Liver (tissue), 9 donors: Measurements from ENCODE around the gene GNB5. TPM values are rescaled to one million over a fixed set of nuclear protein-coding genes. Genes with fewer than 3 reads are reported as not detected.

Experiments
- DNase-seq: peaks from one replicate; pipeline ENCODE4 v3.0.0-alpha.2; 2017; ENCODE audit warnings: low spot score
- H3K27ac ChIP-seq, 2 donors: one replicate each; pipeline ENCODE4 v1.7.0; 2013; ENCODE audit warnings: inconsistent platforms in 2 of 2, low read length in 2 of 2, control low read depth in 1 of 2, low read depth in 1 of 2, mild to moderate bottlenecking in 1 of 2
- H3K27me3 ChIP-seq, 4 donors: one replicate each; pipeline versions ENCODE4 v1.6.1 to v1.7.0; 2013; ENCODE audit warnings: low read length in 3 of 4, inconsistent platforms in 1 of 4, mild to moderate bottlenecking in 1 of 4, moderate library complexity in 1 of 4; ENCODE audit not compliant: control insufficient read depth in 4 of 4, insufficient read depth in 4 of 4
- H3K36me3 ChIP-seq, 4 donors: one replicate each; pipeline versions ENCODE4 v1.6.1 to v1.7.0; 2013; ENCODE audit warnings: low read length in 3 of 4, mild to moderate bottlenecking in 3 of 4, low read depth in 1 of 4, moderate library complexity in 1 of 4; ENCODE audit not compliant: control insufficient read depth in 4 of 4, insufficient read depth in 3 of 4
- H3K4me1 ChIP-seq, 4 donors: one replicate each; pipeline versions ENCODE4 v1.6.1 to v1.7.0; 2013; ENCODE audit warnings: low read length in 3 of 4, mild to moderate bottlenecking in 3 of 4, moderate library complexity in 1 of 4; ENCODE audit not compliant: control insufficient read depth in 4 of 4, insufficient read depth in 4 of 4
- H3K4me3 ChIP-seq, 3 donors: one replicate each; pipeline versions ENCODE4 v1.6.1 to v1.7.0; 2013; ENCODE audit warnings: low read length in 3 of 3, control low read depth in 1 of 3, low read depth in 1 of 3, mild to moderate bottlenecking in 1 of 3
- H3K9ac ChIP-seq, 2 donors: one replicate each; pipeline ENCODE4 v1.7.0; 2013; ENCODE audit warnings: low read length in 2 of 2, mild to moderate bottlenecking in 2 of 2, moderate library complexity in 2 of 2, control low read depth in 1 of 2, low read depth in 1 of 2
- H3K9me3 ChIP-seq, 4 donors: one replicate each; pipeline versions ENCODE4 v1.6.1 to v1.7.0; 2013; ENCODE audit warnings: low read length in 3 of 4; ENCODE audit not compliant: control insufficient read depth in 4 of 4
- EGR1 ChIP-seq, 2 donors: IDR thresholded peaks; 2 replicates each; pipeline ENCODE4 v1.6.1; 2016 to 2018; ENCODE audit warnings: antibody characterized with exemption in 2 of 2, low read depth in 2 of 2
- FOXA1 ChIP-seq: IDR thresholded peaks from 2 replicates; pipeline ENCODE4 v1.6.1; 2016; ENCODE audit warnings: antibody characterized with exemption
- FOXA2 ChIP-seq: IDR thresholded peaks from 2 replicates; pipeline ENCODE4 v1.6.1; 2016; ENCODE audit warnings: antibody characterized with exemption
- GABPA ChIP-seq, 2 donors: IDR thresholded peaks in 1 of 2; conservative IDR thresholded peaks in 1 of 2; 2 replicates each; pipeline ENCODE4 v1.6.1; 2016; ENCODE audit warnings: antibody characterized with exemption in 2 of 2, mild to moderate bottlenecking in 1 of 2, moderate library complexity in 1 of 2
- HNF4A ChIP-seq, 2 donors: conservative IDR thresholded peaks; 2 replicates each; pipeline ENCODE4 v1.6.1; 2016; ENCODE audit warnings: antibody characterized with exemption in 2 of 2, mild to moderate bottlenecking in 2 of 2
- HNF4G ChIP-seq: IDR thresholded peaks from 2 replicates; pipeline ENCODE4 v1.6.1; 2016; ENCODE audit warnings: antibody characterized with exemption
- MAX ChIP-seq: IDR thresholded peaks from 2 replicates; pipeline ENCODE4 v1.6.1; 2016; ENCODE audit warnings: antibody characterized with exemption
- NR2F2 ChIP-seq: IDR thresholded peaks from 2 replicates; pipeline ENCODE4 v1.6.1; 2016; ENCODE audit warnings: antibody characterized with exemption
- RAD21 ChIP-seq, 2 donors: IDR thresholded peaks; 2 replicates each; pipeline ENCODE4 v1.6.1; 2016; ENCODE audit warnings: antibody characterized with exemption in 2 of 2, mild to moderate bottlenecking in 2 of 2
- REST ChIP-seq: IDR thresholded peaks from 2 replicates; pipeline ENCODE4 v1.6.1; 2016; ENCODE audit warnings: antibody characterized with exemption, mild to moderate bottlenecking
- RXRA ChIP-seq, 2 donors: IDR thresholded peaks; 2 replicates each; pipeline ENCODE4 v1.6.1; 2017 to 2018; ENCODE audit warnings: antibody characterized with exemption in 2 of 2, mild to moderate bottlenecking in 1 of 2
- SP1 ChIP-seq: IDR thresholded peaks from 2 replicates; pipeline ENCODE4 v1.6.1; 2018; ENCODE audit warnings: antibody characterized with exemption, mild to moderate bottlenecking
- YY1 ChIP-seq: IDR thresholded peaks from 2 replicates; pipeline ENCODE4 v1.6.1; 2016; ENCODE audit warnings: antibody characterized with exemption, mild to moderate bottlenecking
- WGBS: extraction: QIAGEN DNeasy Blood & Tissue Kit; methylation state at CpG from one replicate; pipeline ENCODE4 v1.1.7; 2013; 5-methylcytosine and 5-hydroxymethylcytosine counted together
- polyA plus RNA-seq, 2 donors: library from polyadenylated mRNA; stranded (reverse) in 1 of 2; unstranded in 1 of 2; fragments of 200-250 nt in 1 of 2; fragments of >200 nt in 1 of 2; fragmentation: Nextera tagmentation in 1 of 2; extraction: Ambion mirVana in 1 of 2; gene quantifications; one replicate each; pipeline versions ENCODE4 v1.2.1 to v1.2.3, GENCODE V29; 2013 to 2015
- total RNA-seq, 2 donors: library from RNA; depleted of rRNA; stranded (reverse); fragments of >200 nt; gene quantifications; one replicate each; pipeline ENCODE4 v1.2.3, GENCODE V29; 2014
- TF ChIP-seq, protein P1 (sequence below): IDR thresholded peaks from 2 replicates; pipeline ENCODE4 v1.6.1; 2016; ENCODE audit warnings: antibody characterized with exemption
- TF ChIP-seq, protein P2 (sequence below): fragments of 150-350 bp; IDR thresholded peaks from 2 replicates; pipeline ENCODE4 v1.5.1; 2017; ENCODE audit warnings: improper control_type of control experiment, low read depth, low read length; ENCODE audit not compliant: missing input control
- donor health status: healthy.
- donor health status: healthy.
- donor health status: healthy.
- donor health status: healthy.
- donor health status: healthy.

GNB5 gene
- total and polyA plus RNA-seq, 4 donors: 13.7 to 19.2 (median 15.7) TPM

DNA sequence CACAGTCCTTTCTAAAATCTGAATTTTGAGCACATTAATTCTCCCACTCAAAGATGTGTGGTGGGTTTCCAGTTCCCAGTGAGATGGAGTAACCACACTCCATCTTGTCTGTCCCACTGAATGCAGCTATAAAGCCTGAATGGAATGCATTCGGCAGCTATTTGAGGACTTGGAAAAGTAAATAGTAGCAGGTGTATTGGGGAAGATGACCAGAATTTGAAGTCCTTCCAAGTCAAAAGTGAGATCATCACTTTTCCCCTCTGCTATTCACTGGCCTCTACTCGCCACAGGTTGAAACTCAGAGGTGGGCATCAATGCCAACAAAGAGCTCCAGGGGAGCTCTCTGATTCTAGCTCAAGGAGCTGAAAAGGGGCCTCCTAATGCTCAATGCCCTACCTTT, 8.1 kb upstream of the GNB5 start (continued):
- TF ChIP-seq MAX: no peak
- no peak for TF ChIP-seq FOXA2
- no peak for TF ChIP-seq RXRA (IDR thresholded peaks at IDR 0.05)
- no peak for TF ChIP-seq NR2F2
- no peak for TF ChIP-seq HNF4G
- no peak for TF ChIP-seq HNF4A (conservative IDR thresholded peaks at IDR 0.05)

DNA sequence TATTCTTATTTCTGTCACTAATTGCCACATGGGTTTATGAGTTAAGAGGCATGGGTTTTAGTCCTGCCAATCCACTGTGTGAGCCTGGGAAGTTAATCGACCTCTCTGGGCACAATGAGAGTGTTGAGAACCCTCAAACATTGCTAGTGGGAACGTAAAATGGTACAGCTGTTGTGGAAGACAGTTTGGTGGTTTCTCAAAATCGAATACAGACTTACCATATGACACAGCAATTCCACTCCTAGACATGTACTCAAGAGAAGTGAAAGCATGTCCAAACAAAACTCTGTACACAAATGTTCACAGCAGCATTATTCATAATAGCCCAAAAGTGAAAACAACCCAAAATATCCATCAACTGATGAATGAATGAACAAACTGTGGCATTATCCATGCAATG, 5.7 kb upstream of the GNB5 start:
- no peaks in the 10 kb centered on the region for H3K9me3 ChIP-seq
- no peak for DNase-seq
- no peaks in the 10 kb centered on the region for H3K4me1 ChIP-seq
- H3K36me3 ChIP-seq: peaks cover 0 to 12% (median 0%) of the 10 kb centered on the region in 4 donors
- no peaks in the 10 kb centered on the region for H3K27me3 ChIP-seq
- H3K9ac ChIP-seq: no peak overlapping the region
- H3K27ac ChIP-seq: no peak overlapping the region
- WGBS: 82% methylated on average over 3 of the region's 3 CpGs
- TF ChIP-seq, protein P1, sequence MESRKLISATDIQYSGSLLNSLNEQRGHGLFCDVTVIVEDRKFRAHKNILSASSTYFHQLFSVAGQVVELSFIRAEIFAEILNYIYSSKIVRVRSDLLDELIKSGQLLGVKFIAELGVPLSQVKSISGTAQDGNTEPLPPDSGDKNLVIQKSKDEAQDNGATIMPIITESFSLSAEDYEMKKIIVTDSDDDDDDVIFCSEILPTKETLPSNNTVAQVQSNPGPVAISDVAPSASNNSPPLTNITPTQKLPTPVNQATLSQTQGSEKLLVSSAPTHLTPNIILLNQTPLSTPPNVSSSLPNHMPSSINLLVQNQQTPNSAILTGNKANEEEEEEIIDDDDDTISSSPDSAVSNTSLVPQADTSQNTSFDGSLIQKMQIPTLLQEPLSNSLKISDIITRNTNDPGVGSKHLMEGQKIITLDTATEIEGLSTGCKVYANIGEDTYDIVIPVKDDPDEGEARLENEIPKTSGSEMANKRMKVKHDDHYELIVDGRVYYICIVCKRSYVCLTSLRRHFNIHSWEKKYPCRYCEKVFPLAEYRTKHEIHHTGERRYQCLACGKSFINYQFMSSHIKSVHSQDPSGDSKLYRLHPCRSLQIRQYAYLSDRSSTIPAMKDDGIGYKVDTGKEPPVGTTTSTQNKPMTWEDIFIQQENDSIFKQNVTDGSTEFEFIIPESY: no peak
- TF ChIP-seq EGR1 (IDR thresholded peaks at IDR 0.05; ENCODE audit: low read depth in 2 of 2): no peak
- TF ChIP-seq YY1: no peak
- TF ChIP-seq GABPA (IDR thresholded peaks at IDR 0.05 in 1 of 2, conservative IDR thresholded peaks at IDR 0.05 in 1 of 2): no peak
- no peak for TF ChIP-seq HNF4G
- TF ChIP-seq FOXA2: no peak
- TF ChIP-seq RXRA (IDR thresholded peaks at IDR 0.05): no peak
- TF ChIP-seq, protein P2, sequence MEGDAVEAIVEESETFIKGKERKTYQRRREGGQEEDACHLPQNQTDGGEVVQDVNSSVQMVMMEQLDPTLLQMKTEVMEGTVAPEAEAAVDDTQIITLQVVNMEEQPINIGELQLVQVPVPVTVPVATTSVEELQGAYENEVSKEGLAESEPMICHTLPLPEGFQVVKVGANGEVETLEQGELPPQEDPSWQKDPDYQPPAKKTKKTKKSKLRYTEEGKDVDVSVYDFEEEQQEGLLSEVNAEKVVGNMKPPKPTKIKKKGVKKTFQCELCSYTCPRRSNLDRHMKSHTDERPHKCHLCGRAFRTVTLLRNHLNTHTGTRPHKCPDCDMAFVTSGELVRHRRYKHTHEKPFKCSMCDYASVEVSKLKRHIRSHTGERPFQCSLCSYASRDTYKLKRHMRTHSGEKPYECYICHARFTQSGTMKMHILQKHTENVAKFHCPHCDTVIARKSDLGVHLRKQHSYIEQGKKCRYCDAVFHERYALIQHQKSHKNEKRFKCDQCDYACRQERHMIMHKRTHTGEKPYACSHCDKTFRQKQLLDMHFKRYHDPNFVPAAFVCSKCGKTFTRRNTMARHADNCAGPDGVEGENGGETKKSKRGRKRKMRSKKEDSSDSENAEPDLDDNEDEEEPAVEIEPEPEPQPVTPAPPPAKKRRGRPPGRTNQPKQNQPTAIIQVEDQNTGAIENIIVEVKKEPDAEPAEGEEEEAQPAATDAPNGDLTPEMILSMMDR: no peak
- no peak for TF ChIP-seq FOXA1
- TF ChIP-seq REST: no peak
- no peak for TF ChIP-seq SP1
- no peak for TF ChIP-seq MAX
- no peak for TF ChIP-seq HNF4A (conservative IDR thresholded peaks at IDR 0.05)
- TF ChIP-seq RAD21 (IDR thresholded peaks at IDR 0.05): no peak
- H3K4me3 ChIP-seq: no peak overlapping the region
